Measurements from ENCODE around the gene PPP2R2C.

GRCh38 chr4:6379767-6380745, 92.4 kb downstream of the PPP2R2C start:
- no peak for TF ChIP-seq CTCF (IDR thresholded peaks at IDR 0.05; ENCODE audit: low read depth, low read length)
- no peak for TF ChIP-seq POLR2A (IDR thresholded peaks at IDR 0.05; ENCODE audit: extremely low read depth, insufficient read length)
- no peak for TF ChIP-seq MYC (IDR thresholded peaks at IDR 0.05; ENCODE audit: low read depth, low read length)

Data from NB4 (cell line).